K562 (cell line): ENCODE results near the gene ESD. TPM values are rescaled to one million over a fixed set of nuclear protein-coding genes. Genes with fewer than 3 reads are reported as not detected.

ENCODE experiments used
- ATAC-seq: fragments of 200-7000 bp; cut with Tn5 transposase; 3 replicates; pipeline ENCODE4 v1.9.1; 2020; ENCODE audit warnings: moderate library complexity
- BruUV-seq: library from RNA; stranded (reverse); fragments of 400-500 nt; replicated peaks from 2 replicates; lab custom pipeline; 2021; lab: Mats Ljungman, UMichigan
- CTCF ChIA-PET: fragments of 300-600 bp; formaldehyde crosslinking; extraction: SDS; loops from one replicate; lab custom pipeline; 2021; ENCODE audit warnings: low intra/inter-chr PET ratio; lab: Yijun Ruan, JAX
- POLR2A ChIA-PET: fragments of 300-600, 350-650 bp; sonication (Branson Sonifier 250); formaldehyde crosslinking; extraction: SDS; loops from one replicate; lab custom pipeline; 2021; ENCODE audit warnings: antibody characterized with exemption, inconsistent platforms; lab: Yijun Ruan, JAX
- DNase-seq, 4 experiments: peaks; one replicate each; pipeline versions ENCODE4 v3.0.0 to v3.0.0-alpha.2; 2011 to 2018; ENCODE audit warnings: low spot score in 3 of 4, mixed read lengths in 3 of 4; ENCODE audit errors: extremely low read depth in 1 of 4
- FAIRE-seq: peaks from 2 replicates; lab custom pipeline; 2011; peaks lifted over from hg19 to GRCh38; lab: Jason Lieb, UNC
- H2AFZ ChIP-seq: 2 replicates; pipeline ENCODE4 v1.6.0; 2011; ENCODE audit warnings: low read depth, low read length, control low read depth, inconsistent platforms
- H3K27ac ChIP-seq: fragments of 200-600 bp; 3 replicates; pipeline ENCODE4 v1.8.0; 2011; ENCODE audit warnings: low read depth, mild to moderate bottlenecking, control low read depth, inconsistent platforms, low read length, moderate library complexity, mixed read lengths; ENCODE audit errors: extremely low read depth
- H3K27me3 ChIP-seq, 2 experiments: fragments of 300-600 bp in 1 of 2; 2 replicates in 1 of 2; 3 replicates in 1 of 2; pipeline versions ENCODE4 v1.6.0 to v1.8.0; 2011; ENCODE audit warnings: inconsistent platforms in 2 of 2, low read length in 2 of 2, mild to moderate bottlenecking in 1 of 2, mixed read lengths in 1 of 2, moderate library complexity in 1 of 2; ENCODE audit not compliant: control insufficient read depth in 2 of 2, insufficient read depth in 2 of 2
- H3K36me3 ChIP-seq: fragments of 300-600 bp; 3 replicates; pipeline ENCODE4 v1.8.0; 2011; ENCODE audit warnings: mild to moderate bottlenecking, low read length, inconsistent platforms; ENCODE audit not compliant: control insufficient read depth, insufficient read depth
- H3K4me1 ChIP-seq, 2 experiments: fragments of 200-600 bp in 1 of 2; replicated peaks in 1 of 2; 2 replicates in 1 of 2; 3 replicates in 1 of 2; pipeline versions ENCODE4 v1.5.1 to v1.8.0; 2011; ENCODE audit warnings: inconsistent platforms in 2 of 2, low read length in 2 of 2, mild to moderate bottlenecking in 1 of 2, mixed read lengths in 1 of 2, moderate library complexity in 1 of 2; ENCODE audit not compliant: control insufficient read depth in 2 of 2, insufficient read depth in 2 of 2
- H3K4me2 ChIP-seq: 2 replicates; pipeline ENCODE4 v1.6.1; 2011; ENCODE audit warnings: low read length, control low read depth, inconsistent platforms, mixed read lengths; ENCODE audit not compliant: insufficient read depth
- H3K4me3 ChIP-seq: fragments of 200-600 bp; sonication (generic), shearing (Covaris generic); 2 replicates; pipeline ENCODE4 v1.5.1; 2016; ENCODE audit warnings: control low read depth, inconsistent platforms
- H3K79me2 ChIP-seq: fragments of 200-600 bp; 3 replicates; pipeline ENCODE4 v1.8.0; 2011; ENCODE audit warnings: low read length, inconsistent platforms; ENCODE audit not compliant: control insufficient read depth, insufficient read depth
- H3K9ac ChIP-seq, 2 experiments: 2 replicates each; pipeline versions ENCODE4 v1.6.0 to v1.6.1; 2011; ENCODE audit warnings: low read depth in 2 of 2, low read length in 2 of 2, control low read depth in 1 of 2, inconsistent platforms in 1 of 2, mild to moderate bottlenecking in 1 of 2, mixed read lengths in 1 of 2; ENCODE audit not compliant: insufficient read depth in 1 of 2
- H3K9me1 ChIP-seq: one replicate; pipeline ENCODE4 v1.6.0; 2011; ENCODE audit warnings: inconsistent platforms, mild to moderate bottlenecking, low read length, moderate library complexity; ENCODE audit not compliant: control insufficient read depth, insufficient read depth
- H3K9me3 ChIP-seq: replicated peaks from 2 replicates; pipeline ENCODE4 v1.5.1; 2011; ENCODE audit warnings: low read depth, low read length, inconsistent platforms; ENCODE audit not compliant: control insufficient read depth, insufficient read depth
- H4K20me1 ChIP-seq: replicated peaks from 2 replicates; pipeline ENCODE4 v1.6.1; 2011; ENCODE audit warnings: low read length, inconsistent platforms, mixed read lengths; ENCODE audit not compliant: control insufficient read depth, insufficient read depth
- ATF4 ChIP-seq: fragments of 450-650 bp; formaldehyde crosslinking; IDR thresholded peaks from 2 replicates; pipeline ENCODE4 v1.4.0; 2022; ENCODE audit warnings: mild to moderate bottlenecking, moderate library complexity
- MGA ChIP-seq: fragments of 450-650 bp; IDR thresholded peaks from 2 replicates; pipeline ENCODE4 v1.6.1; 2016; ENCODE audit warnings: mild to moderate bottlenecking, moderate library complexity
- NFRKB ChIP-seq: fragments of 450-650 bp; IDR thresholded peaks from 2 replicates; pipeline ENCODE4 v1.6.1; 2016; ENCODE audit warnings: low read depth
- PCBP1 ChIP-seq: fragments of 200-400 bp; formaldehyde crosslinking; IDR thresholded peaks from 2 replicates; pipeline ENCODE4 v1.6.1; 2018; ENCODE audit warnings: mild to moderate bottlenecking, low read depth, low read length; ENCODE audit not compliant: poor library complexity, severe bottlenecking
- RAD51 ChIP-seq: fragments of 450-650 bp; IDR thresholded peaks from 2 replicates; pipeline ENCODE4 v1.7.1; 2016; ENCODE audit warnings: low read depth, mild to moderate bottlenecking, borderline replicate concordance
- TAF15 ChIP-seq: fragments of 200-400 bp; formaldehyde crosslinking; IDR thresholded peaks from 2 replicates; pipeline ENCODE4 v1.6.1; 2017; ENCODE audit warnings: mild to moderate bottlenecking, low read depth, low read length, moderate library complexity
- ZBTB34 ChIP-seq: fragments of 250-450 bp; sonication (Bioruptor Pico); IDR thresholded peaks from 2 replicates; pipeline ENCODE4 v1.8.0; 2021; ENCODE audit warnings: mild to moderate bottlenecking, moderate library complexity
- ZNF589 ChIP-seq: fragments of 200-800 bp; sonication (Bioruptor generic); IDR thresholded peaks from 2 replicates; pipeline ENCODE4 v1.6.1; 2016; ENCODE audit warnings: low read depth, missing genetic modification characterization, missing compliant biosample characterization
- WGBS: fragments of 100-300 bp; shearing (Covaris generic); methylation state at CpG from one replicate; pipeline ENCODE4 v1.1.6; 2016; ENCODE audit warnings: low coverage, mixed read lengths; ENCODE audit not compliant: insufficient coverage; ENCODE audit errors: missing lambda C conversion rate; 5-methylcytosine and 5-hydroxymethylcytosine counted together
- in situ Hi-C: fragments of 300-500 bp; cut with MboI; formaldehyde crosslinking; loops from 4 replicates; pipeline ENCODE4 v1.15.0; 2018; ENCODE audit warnings: inconsistent platforms, mixed read lengths
- intact Hi-C: fragments of 100-400 bp; cut with micrococcal nuclease; formaldehyde crosslinking; loops from 2 replicates; pipeline ENCODE4 v1.14.2; 2022
- polyA plus RNA-seq, 8 experiments: library from polyadenylated mRNA; depleted of rRNA in 4 of 8; stranded (reverse) in 5 of 8; unstranded in 3 of 8; fragments of >200 nt; fragmentation: Nextera tagmentation in 2 of 8; fragmentation: Illumina TruSeq in 1 of 8; extraction: Ambion mirVana in 2 of 8; extraction: Trizol in 1 of 8; gene quantifications; 2 replicates each; pipeline versions ENCODE4 v1.2.1 to v1.2.3, GENCODE V29; 2011 to 2014; ENCODE audit warnings: inconsistent platforms in 1 of 8, missing spikeins in 1 of 8
- total RNA-seq, 7 experiments: library from RNA; depleted of rRNA in 6 of 7; stranded (reverse); fragments of >200 nt in 6 of 7; fragmentation: Illumina TruSeq in 2 of 7; extraction: Trizol in 2 of 7; gene quantifications; 2 replicates each; pipeline versions ENCODE4 v1.2.1 to v1.2.3, GENCODE V29; 2011 to 2021; ENCODE audit warnings: low replicate concordance in 1 of 7

ESD gene
- total and polyA plus RNA-seq, 9 of the 15 experiments (the other 6 are each of a cell fraction or from before 2014, with no cell fraction given) = 88.9 to 402 (median 232) TPM

- POLR2A ChIA-PET = interaction anchor here (1.0 kb wide), 1 partner anchor 21 kb away, joined by 3 read pairs; no protein-coding TSS in a partner anchor
- intact Hi-C loops = no loop called here
- FAIRE-seq = no peak
- TF ChIP-seq NFRKB = no peak
- no peak for TF ChIP-seq ATF4 (CRISPR knock-in tag)
- TF ChIP-seq ZNF589 (CRISPR knock-in tag) = no peak
- TF ChIP-seq ZBTB34 (CRISPR knock-in tag) = no peak
- TF ChIP-seq MGA = no peak
- no peak for TF ChIP-seq TAF15
- TF ChIP-seq PCBP1 = no peak
- TF ChIP-seq RAD51 = no peak
Observed at GRCh38 chr13:46749951-46750350, 47.0 kb downstream of the ESD start.

More at GRCh38 chr13:46749951-46750350, 47.0 kb downstream of the ESD start:
- no peaks in the 10 kb centered on the region for H3K27me3 ChIP-seq
- no peaks in the 10 kb centered on the region for H3K9me3 ChIP-seq
- peaks cover 15% of the 10 kb centered on the region; the same call in 2 of the 3 replicates for H3K36me3 ChIP-seq
- H3K4me3 ChIP-seq = no peak overlapping the region
- H3K4me2 ChIP-seq = no peak overlapping the region
- H3K9ac ChIP-seq = no peak overlapping the region
- H3K79me2 ChIP-seq = no peaks in the 10 kb centered on the region
- DNase-seq (no peak), ATAC-seq (no peak)
- WGBS = 79% methylated on average over 2 of the region's 2 CpGs
- H3K9me1 ChIP-seq = no peaks in the 10 kb centered on the region
- no peak overlapping the region for H3K27ac ChIP-seq
- in situ Hi-C loops = no loop called here
- BruUV-seq = no TSS peak
- CTCF ChIA-PET = no interaction called here
- H2AFZ ChIP-seq = no peak overlapping the region
- no peaks in the 10 kb centered on the region for H3K4me1 ChIP-seq
- no peaks in the 10 kb centered on the region for H4K20me1 ChIP-seq
